BE2C (cell line): ENCODE data around the gene SPINT3.

Experiments used
- DNase-seq: peaks from one replicate; pipeline ENCODE4 v3.0.0-alpha.2; 2020
- H3K27me3 ChIP-seq: fragments of 250-450 bp; sonication (Bioruptor Pico); 2 replicates; pipeline ENCODE4 v1.5.1; 2020; ENCODE audit warnings: mild to moderate bottlenecking
- H3K36me3 ChIP-seq: fragments of 250-450 bp; sonication (Bioruptor Pico); 2 replicates; pipeline ENCODE4 v1.5.1; 2020; ENCODE audit warnings: mild to moderate bottlenecking
- H3K4me1 ChIP-seq: fragments of 250-450 bp; sonication (Bioruptor Pico); 2 replicates; pipeline ENCODE4 v1.5.1; 2020
- H3K4me3 ChIP-seq: 2 replicates; pipeline ENCODE4 v1.5.1; 2011; ENCODE audit warnings: low read depth, low read length
- H3K9me3 ChIP-seq: fragments of 250-450 bp; sonication (Bioruptor Pico); 2 replicates; pipeline ENCODE4 v1.5.1; 2020
- TF ChIP-seq, protein P1 (sequence below): IDR thresholded peaks from 2 replicates; pipeline ENCODE4 v1.5.1; 2012; ENCODE audit warnings: mild to moderate bottlenecking, low read depth, low read length

SPINT3 gene

DNA sequence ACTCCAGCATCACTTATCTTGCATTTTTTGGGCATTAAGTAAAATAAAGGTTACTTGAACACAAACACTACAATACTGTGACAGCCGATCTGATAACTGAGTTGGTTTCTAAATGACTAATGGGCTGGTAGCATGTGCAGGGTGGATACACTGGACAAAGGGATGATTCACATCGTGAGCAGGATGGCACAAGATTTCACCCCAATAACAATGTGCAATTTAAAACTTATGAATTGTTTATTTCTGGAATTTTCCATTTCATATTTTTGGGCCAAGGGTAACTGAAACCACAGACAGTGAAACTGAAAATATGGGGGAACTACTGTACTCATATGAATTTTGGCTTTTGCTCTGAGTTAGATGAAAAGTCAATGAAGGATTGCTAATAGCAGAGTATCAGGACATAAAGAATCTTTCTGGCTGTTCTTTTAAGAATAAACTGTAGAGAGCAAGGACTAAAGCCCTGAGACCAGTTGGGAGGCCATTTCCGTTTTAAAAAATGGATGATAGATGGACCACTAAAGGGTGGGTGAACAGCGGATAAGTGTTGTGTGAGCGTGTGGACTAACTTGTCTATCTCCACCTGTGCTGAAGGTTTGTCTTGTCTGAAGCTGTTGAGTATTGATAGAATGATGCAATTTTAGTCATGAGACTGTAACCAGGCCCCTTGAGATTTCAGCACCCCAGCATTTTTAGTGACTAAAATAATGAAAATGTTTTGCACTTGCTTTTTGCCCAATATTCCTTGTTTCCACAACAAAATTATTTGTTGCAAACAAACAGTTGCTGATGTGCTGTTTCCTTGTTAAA, 8.2 kb downstream of the SPINT3 start:
- H3K27me3 ChIP-seq: no peaks in the 10 kb centered on the region; the same call in 1 of the 2 replicates
- DNase-seq: no peak
- H3K36me3 ChIP-seq: no peaks in the 10 kb centered on the region
- H3K4me3 ChIP-seq: no peak overlapping the region
- H3K9me3 ChIP-seq: no peaks in the 10 kb centered on the region
- TF ChIP-seq, protein P1, sequence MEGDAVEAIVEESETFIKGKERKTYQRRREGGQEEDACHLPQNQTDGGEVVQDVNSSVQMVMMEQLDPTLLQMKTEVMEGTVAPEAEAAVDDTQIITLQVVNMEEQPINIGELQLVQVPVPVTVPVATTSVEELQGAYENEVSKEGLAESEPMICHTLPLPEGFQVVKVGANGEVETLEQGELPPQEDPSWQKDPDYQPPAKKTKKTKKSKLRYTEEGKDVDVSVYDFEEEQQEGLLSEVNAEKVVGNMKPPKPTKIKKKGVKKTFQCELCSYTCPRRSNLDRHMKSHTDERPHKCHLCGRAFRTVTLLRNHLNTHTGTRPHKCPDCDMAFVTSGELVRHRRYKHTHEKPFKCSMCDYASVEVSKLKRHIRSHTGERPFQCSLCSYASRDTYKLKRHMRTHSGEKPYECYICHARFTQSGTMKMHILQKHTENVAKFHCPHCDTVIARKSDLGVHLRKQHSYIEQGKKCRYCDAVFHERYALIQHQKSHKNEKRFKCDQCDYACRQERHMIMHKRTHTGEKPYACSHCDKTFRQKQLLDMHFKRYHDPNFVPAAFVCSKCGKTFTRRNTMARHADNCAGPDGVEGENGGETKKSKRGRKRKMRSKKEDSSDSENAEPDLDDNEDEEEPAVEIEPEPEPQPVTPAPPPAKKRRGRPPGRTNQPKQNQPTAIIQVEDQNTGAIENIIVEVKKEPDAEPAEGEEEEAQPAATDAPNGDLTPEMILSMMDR: no peak
- H3K4me1 ChIP-seq: no peaks in the 10 kb centered on the region

DNA sequence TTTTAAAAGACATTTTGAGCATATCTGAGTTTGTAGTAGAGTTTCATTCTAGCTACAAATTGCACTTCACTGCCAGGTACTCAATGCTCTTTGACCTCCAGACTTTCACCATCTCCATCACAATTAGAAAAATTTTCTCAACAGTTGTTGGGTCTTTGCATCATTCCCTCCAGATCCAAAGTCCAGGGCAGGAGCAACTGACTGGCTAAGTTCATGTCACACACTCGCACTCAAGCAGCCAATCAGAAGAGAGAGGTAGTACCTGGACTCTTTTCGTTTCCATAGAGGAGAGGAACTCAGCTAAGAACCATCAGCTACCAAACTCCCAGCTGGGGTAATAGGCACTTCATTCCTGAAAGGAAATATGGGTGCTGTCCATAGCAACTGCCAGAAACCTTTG, 9.0 kb downstream of the SPINT3 start:
- no peaks in the 10 kb centered on the region for H3K4me1 ChIP-seq
- TF ChIP-seq, protein P1: no peak
- H3K4me3 ChIP-seq: no peak overlapping the region
- no peaks in the 10 kb centered on the region for H3K9me3 ChIP-seq
- no peak for DNase-seq
- no peaks in the 10 kb centered on the region for H3K36me3 ChIP-seq
- H3K27me3 ChIP-seq: peaks cover 3% of the 10 kb centered on the region

DNA sequence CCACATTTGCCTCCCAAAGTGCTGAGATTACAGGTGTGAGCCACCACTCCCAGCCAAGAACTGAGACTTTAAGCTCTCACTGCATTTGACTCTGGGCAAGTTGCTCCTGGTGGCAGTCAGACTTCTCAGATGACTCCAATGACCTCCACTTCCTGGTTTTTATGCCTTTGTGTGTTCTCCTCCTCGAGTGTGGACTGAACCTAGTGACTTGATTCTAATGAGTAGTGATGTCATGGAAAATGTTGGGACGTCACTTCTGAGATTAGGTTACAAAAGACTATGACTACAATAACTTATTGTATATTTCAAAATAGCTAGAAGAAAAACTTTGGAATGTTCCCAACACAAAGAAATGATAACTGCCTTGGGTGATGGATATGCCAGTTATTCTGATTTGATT, 12.0 kb downstream of the SPINT3 start:
- TF ChIP-seq, protein P1: no peak
- DNase-seq: no peak

DNA sequence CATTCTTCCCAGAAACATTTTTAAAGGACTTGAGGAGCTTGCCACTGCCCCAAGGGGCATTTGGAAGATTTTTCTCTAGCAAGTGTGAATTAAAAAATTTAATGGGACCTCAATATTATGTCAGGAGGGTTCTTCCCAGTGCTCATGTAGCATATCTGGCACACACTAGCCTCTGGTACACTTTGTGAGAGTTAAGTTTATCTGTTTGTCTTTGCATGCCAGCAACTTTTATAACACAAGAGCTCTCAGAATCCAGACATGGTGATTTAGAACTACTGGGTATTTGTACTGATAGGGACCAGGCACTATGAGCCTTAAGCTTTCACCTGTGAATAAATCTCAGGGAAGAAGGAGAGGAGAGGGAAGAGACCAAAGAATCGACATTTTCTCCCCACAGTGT, 12.9 kb downstream of the SPINT3 start:
- peaks cover 34% of the 10 kb centered on the region for H3K27me3 ChIP-seq
- no peaks in the 10 kb centered on the region for H3K36me3 ChIP-seq
- no peaks in the 10 kb centered on the region for H3K4me1 ChIP-seq
- H3K4me3 ChIP-seq: no peak overlapping the region
- TF ChIP-seq, protein P1: no peak
- DNase-seq: no peak
- H3K9me3 ChIP-seq: no peaks in the 10 kb centered on the region; the same call in 1 of the 2 replicates

More for the DNA sequence above, 12.0 kb downstream of the SPINT3 start:
- Histone ChIP-seq H3K27me3 (peaks cover 26% of the 10 kb centered on the region), H3K9me3 (no peaks in the 10 kb centered on the region; the same call in 1 of the 2 replicates), H3K4me1 (no peaks in the 10 kb centered on the region), H3K36me3 (no peaks in the 10 kb centered on the region), H3K4me3 (no peak overlapping the region)

DNA sequence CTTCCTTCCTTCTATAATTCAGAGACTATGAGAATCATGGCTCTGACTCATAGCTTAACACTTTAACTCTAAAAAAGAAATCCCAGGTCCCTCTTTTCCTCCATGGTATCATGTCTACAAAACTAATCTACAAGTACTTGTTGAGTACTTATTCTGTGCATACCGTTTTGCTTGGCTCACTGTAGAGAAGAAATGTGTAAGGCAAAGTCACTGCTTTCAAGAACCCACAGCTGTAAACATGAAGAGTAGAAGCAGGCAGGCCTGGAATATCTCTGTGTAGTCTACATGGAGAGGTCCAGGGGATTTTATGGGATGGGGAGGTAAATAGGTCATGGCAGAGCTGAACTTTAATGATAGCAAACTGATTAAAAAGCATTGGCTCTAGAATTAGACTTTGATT, 13.8 kb downstream of the SPINT3 start:
- peaks cover 40% of the 10 kb centered on the region for H3K27me3 ChIP-seq
- no peaks in the 10 kb centered on the region for H3K36me3 ChIP-seq
- no peaks in the 10 kb centered on the region; the same call in 1 of the 2 replicates for H3K9me3 ChIP-seq
- TF ChIP-seq, protein P1: no peak
- no peaks in the 10 kb centered on the region for H3K4me1 ChIP-seq
- DNase-seq: no peak
- H3K4me3 ChIP-seq: no peak overlapping the region

DNA sequence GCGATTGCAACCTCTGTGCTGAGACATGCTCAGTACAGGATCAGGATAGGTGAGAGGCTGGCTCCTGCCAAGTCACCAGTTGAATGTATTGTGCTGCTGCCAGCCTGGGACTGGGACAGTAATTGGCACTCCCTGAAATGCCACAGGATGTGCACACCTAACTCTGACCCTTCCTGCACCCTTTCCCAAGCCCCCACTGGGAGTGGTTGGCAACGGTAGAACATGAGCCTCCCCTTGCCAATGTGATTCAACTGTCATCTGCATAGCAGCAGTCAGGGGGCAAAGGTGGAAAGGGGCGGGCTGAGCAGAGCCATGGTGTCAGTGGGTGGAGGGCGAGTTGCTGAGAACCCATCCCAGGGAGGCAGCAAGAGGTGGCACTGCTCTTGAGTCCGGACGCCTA, 15.4 kb downstream of the SPINT3 start:
- Histone ChIP-seq H3K9me3 (no peaks in the 10 kb centered on the region; the same call in 1 of the 2 replicates), H3K4me1 (no peaks in the 10 kb centered on the region), H3K4me3 (no peak overlapping the region), H3K27me3 (peaks cover 56% of the 10 kb centered on the region), H3K36me3 (no peaks in the 10 kb centered on the region)
- TF ChIP-seq, protein P1: no peak
- DNase-seq: no peak
